Fibroblast of mammary gland (primary cell): ENCODE measurements around the gene OSGIN1.

Source experiments
- DNase-seq: peaks from one replicate; pipeline ENCODE4 v3.0.0-alpha.2; 2010; ENCODE audit warnings: low read depth
- H3K4me3 ChIP-seq: 2 replicates; pipeline ENCODE4 v1.5.1; 2011; ENCODE audit warnings: low read depth, mild to moderate bottlenecking, low read length, moderate library complexity; ENCODE audit not compliant: control insufficient read depth
- CTCF ChIP-seq: conservative IDR thresholded peaks from 2 replicates; pipeline ENCODE4 v1.5.1; 2011; ENCODE audit warnings: low read depth, low read length, inconsistent platforms; ENCODE audit not compliant: control insufficient read depth, insufficient read depth

The OSGIN1 gene

GRCh38 chr16:83974475-83974874 lies 21.4 kb downstream of the OSGIN1 start:
- no peak for DNase-seq
- no peak overlapping the region for H3K4me3 ChIP-seq
- no peak for TF ChIP-seq CTCF

GRCh38 chr16:83975590-83976260 lies 22.7 kb downstream of the OSGIN1 start:
- TF ChIP-seq CTCF, result no peak
- no peak for DNase-seq
- H3K4me3 ChIP-seq, result no peak overlapping the region

- H3K4me3 ChIP-seq, result no peak overlapping the region
- TF ChIP-seq CTCF, result no peak
These were observed 24.2 kb downstream of the OSGIN1 start for GRCh38 chr16:83977056-83977815.

GRCh38 chr16:83978401-83978904 lies 25.4 kb downstream of the OSGIN1 start:
- DNase-seq, result no peak
- TF ChIP-seq CTCF, result no peak
- no peak overlapping the region for H3K4me3 ChIP-seq

More at GRCh38 chr16:83977056-83977815, 24.2 kb downstream of the OSGIN1 start:
- DNase-seq, result no peak

GRCh38 chr16:83979441-83979840 lies 26.4 kb downstream of the OSGIN1 start:
- no peak for DNase-seq
- no peak overlapping the region for H3K4me3 ChIP-seq
- TF ChIP-seq CTCF, result no peak

GRCh38 chr16:83980794-83981193 lies 27.8 kb downstream of the OSGIN1 start:
- no peak overlapping the region for H3K4me3 ChIP-seq
- TF ChIP-seq CTCF, result no peak
- no peak for DNase-seq
